NK-92 treated with Interleukin-12 subunit alpha and Interleukin-12 subunit beta, amount 100 ng/mL, for 24 hours (cell line): Measurements from ENCODE around the gene GNG7.
A peak's percentile ranks its signal among the peaks of the same experiment; 100 is the strongest.
"Not testable (repeated sequence)": the region's sequence is repeated elsewhere in the genome, so short reads cannot be mapped to it uniquely, and the experiment has no call there.

Source experiments
- DNase-seq: peaks from one replicate; lab custom pipeline; 2025; lab: John Stamatoyannopoulos, UW

GNG7 gene

DNA sequence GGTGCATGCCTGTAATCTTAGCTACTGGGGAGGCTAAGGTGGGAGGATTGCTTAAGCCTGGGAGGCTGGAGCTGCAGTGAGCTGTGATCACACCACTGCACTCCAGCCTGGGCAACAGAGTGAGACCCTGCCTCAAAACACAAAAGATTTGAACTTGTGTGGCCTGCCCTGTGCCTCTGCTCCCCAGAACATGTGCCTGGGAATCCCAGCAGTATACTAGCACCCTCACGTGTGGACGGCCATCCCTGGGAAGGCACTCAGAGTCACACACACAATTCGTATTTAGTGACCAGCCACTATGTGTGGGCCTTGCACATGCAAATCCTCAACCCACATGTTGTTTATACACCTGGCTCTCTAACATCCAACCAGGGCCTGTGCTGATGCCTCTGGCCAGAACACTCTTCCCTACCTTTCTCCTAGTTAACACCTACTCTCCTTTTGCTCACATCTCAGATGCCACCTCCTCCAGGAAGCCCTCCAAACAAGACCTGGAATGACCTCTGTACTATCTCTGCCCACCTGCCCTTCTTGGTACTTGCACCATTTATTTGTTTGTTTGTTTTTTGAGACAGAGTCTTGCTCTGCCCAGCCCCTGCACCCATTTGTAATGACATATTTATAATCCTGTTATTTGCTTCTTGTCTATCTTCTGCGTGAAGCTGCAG, 218.9 kb downstream of the GNG7 start:
- no peak for DNase-seq

DNA sequence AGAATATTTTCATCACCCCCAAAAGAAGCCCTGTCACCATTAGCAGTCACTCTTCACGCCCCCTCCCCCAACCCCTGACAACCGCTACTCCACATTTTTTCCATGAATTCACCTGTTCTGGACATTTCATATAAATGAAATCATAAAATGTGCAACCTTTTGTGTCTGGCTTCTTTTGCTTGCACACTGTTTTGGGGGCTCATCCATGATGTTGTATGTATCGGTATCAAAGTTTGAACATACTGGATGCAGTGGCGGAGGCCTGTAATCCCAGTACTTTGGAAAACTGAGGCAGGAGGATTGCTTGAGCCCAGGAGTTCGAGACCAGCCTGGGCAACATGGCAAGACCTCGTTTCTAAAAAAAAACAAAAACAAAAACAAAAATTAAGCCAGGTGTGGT, 219.4 kb downstream of the GNG7 start:
- no peak for DNase-seq

DNA sequence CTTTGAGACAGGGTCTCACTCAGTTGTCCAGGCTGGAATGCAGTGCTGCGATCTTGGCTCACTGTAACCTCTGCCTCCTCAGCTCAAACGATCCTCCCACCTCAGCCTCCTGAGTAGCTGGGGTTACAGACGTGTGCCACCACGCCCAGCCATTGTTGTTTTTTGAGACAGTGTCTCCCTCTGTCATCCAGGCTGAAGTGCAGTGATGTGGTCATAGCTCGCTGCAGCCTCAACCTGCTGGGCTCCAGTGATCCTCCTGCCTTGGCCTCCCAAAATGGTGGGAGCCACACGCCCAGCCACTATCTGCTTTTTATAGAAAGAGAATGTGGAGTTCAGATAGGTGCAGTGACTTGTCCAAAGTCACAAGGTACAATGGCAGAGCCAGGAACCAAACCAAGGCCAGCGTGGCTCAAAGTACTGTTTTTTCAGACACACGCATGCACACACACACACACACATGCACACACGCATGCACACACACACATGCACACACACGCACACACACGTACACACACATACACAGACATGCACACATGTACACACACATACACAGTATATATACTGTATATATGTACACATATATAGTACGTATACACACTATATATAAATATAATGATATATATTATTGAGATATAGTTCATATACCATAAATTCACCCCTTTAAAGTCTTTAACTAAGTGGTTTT, 220.0 kb downstream of the GNG7 start:
- no peak for DNase-seq

DNA sequence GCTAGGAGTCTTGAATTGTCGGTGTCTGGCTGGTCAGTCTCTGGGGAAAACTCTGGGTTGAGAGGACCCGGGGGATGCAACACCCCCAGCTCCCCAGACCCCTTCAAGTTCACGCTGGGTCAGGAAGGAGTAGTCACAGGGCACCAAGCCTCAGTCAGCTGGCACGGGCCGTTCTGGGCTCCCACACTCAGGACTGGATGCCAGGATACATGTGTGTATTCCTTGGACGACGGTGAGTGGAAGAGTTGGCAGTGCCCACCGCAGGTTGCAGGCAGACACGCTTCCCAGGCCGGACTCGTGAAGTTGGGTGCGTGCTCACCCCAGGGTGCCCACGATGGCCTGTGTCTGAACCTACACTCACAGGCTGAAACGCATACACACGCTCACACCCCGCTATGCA, 221.0 kb downstream of the GNG7 start:
- DNase-seq = no peak

DNA sequence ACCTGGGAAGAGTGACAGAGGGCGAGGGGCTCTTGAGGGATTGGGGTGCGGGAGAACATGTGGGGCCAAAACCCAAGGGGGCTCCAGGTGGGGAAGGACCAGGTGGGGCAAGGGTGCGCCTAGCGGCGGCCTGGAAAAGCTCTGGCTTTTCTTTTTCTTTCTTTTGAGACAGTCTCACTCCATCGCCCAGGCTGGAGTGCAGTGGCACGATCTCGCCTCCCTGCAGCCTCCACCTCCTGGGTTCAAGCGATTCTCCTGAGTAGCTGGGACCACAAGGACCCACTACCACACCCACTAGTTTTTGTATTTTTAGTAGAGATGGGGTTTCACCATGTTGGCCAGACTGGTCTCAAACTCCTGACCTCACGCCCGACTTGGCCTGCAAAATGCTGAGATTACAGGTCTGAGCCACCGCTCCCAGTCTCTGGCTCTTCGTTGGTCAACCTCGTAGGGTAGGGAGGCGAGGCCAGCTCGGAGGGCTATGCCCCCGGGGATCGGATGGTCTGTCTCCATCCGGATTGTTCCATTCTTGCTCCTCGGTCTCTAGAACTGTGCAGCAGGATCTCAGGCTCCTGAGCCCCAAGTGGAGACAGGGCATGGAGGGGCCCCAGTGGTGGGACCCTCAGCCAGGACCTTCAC, 222.8 kb downstream of the GNG7 start:
- no peak for DNase-seq

DNA sequence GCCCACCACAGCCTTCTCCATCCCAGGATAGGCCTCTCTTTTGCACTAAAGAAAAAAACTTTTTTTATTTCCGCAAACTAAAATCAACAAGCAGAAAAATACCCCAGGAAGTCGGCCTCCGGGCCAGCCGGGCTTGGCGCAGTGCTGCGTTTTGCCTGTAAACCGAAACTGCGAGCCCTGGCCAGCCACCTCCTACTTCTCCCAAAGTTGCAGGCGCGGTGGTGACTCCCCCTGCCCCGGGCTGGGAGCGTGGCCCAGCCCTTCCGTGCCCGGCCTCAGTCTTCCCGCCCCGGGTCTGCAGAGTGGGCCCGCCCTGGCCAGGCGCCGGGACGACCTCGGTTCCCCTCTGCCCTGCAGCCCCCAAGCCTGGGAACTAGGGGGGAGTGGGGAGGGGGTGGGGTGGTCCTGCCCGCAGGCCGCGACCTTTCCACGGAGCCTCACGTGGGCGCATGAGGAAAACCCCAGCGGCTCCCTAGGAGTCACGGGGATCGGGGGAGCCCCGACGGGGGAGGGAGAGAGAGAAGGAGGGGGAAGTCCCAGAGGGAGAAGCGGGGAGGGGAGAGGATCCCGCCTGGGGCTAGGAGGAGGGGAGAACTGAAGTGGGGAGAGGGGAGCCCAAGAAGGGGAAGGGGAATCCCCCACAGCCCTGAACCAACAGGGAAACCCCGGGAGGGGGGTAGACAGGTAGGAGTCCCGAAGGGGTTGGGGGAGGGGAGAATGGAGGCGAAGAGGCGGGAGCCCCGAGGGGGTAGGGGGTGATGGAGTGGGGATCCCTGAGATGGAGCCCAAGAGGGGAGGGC, 223.5 kb downstream of the GNG7 start:
- DNase-seq = peak; percentile 71

DNA sequence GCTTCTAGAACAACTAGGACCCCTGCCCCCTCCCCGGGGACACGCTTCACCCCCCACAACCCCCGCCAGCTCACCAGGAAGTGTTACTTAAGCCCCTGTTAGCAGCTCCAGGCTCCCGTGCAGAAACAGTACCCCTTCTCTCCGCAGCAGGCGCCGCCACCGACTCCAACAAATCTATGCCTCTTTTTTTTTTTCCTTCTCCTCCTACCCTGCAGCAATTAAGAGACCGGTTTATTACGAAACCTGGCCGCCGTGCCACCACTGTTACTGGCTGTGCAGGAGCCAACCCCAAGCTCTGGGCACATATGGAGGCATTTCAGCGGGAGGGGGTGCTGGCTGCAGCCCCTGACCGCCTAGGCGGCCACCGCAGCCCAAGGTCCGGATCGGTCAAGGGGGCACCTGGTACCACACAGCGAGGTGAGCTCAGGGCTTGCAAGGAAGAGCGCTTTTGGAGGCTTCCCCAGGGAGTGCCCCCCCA, 224.2 kb downstream of the GNG7 start:
- peak; percentile 47 for DNase-seq

DNA sequence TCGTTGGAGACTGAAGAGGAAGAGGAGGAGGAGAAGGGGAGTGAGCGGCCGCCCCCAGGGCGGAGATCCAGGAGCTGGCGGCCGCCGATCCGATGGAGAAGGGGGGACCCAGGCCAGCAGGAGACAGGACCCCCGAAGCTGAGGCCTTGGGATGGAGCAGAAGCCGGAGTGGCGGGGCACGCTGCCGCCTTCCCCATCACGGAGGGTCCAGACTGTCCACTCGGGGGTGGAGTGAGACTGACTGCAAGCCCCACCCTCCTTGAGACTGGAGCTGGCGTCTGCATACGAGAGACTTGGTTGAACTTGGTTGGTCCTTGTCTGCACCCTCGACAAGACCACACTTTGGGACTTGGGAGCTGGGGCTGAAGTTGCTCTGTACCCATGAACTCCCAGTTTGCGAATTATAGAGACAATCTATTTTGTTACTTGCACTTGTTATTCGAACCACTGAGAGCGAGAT, 224.7 kb downstream of the GNG7 start:
- peak; percentile 52 for DNase-seq

DNA sequence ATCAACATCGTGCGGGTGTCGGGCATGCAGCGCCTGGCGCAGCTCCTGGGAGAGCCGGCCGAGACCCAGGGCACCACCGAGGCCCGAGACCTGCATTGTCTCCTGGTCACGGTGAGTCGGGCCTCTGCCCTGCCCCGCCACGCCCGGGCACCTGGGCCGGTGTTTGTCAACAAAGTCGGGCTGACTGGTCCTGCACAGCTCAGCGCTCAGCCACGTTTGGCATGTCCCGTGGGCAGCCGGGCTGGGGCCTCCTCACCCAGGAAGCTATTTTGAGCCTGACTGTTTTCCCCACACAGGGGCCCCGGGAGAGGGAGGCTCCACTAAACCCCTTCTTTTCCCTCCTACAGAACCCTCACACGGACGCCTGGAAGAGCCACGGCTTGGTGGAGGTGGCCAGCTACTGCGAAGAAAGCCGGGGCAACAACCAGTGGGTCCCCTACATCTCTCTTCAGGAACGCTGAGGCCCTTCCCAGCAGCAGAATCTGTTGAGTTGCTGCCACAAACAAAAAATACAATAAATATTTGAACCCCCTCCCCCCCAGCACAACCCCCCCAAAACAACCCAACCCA, 225.3 kb downstream of the GNG7 start:
- peak; percentile 58 for DNase-seq

DNA sequence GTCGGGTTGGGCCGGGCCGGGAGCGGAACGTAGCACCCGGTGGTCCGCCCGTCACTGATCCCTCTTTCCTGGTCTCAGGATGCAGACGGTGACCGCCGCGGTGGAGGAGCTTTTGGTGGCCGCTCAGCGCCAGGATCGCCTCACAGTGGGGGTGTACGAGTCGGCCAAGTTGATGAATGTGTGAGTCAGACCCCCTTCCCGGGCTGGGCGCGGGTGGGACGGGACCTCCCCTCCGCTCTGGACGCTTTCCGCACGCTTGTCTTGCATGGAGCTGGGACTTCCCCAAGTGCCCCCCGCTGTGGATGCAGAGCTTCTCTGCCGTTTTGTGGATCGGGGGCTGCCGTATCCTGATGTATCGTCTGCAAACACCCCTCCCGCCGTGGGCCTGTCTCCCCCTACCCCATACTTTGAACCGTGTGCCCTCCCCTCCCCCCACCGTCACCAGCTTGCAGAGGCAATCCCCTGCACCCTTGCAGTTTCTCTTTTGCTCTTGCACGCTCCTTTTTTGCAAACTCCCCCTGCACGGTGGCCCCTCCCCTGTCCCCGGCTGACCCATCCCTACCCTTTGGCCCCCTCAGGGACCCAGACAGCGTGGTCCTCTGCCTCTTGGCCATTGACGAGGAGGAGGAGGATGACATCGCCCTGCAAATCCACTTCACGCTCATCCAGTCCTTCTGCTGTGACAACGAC, 225.9 kb downstream of the GNG7 start:
- DNase-seq = peak; percentile 79

DNA sequence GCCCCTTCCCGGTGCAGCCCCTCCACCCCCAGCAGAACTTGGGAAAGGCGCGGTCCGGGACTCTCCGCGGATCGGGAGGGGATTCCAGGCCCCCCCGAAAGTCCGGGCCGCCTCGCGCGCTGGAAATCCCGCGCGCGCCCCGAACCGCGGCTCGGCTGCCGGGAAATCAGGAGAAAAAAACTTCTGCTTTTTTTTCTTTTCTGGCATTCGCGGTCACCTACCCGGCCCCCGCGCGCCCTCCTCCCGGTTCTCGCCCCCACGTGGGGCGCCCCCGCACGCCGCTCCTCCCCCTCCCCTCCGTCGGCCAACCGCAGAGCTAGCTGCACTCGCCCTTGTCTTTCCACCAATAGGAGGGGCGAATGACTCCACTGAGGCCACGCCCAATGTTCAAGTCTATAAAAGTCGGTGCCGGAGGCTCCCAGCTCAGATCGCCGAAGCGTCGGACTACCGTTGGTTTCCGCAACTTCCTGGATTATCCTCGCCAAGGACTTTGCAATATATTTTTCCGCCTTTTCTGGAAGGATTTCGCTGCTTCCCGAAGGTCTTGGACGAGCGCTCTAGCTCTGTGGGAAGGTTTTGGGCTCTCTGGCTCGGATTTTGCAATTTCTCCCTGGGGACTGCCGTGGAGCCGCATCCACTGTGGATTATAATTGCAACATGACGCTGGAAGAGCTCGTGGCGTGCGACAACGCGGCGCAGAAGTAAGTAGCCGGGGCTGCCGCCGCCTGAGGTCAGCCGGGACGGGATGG, 226.6 kb downstream of the GNG7 start, which contains the start of gene GADD45B:
Gene GADD45B, plus strand, starts transcription at position 426 of the 749 bp plus-strand sequence. Its CDS starts 232 bp downstream, at position 658.
- peak; percentile 95 for DNase-seq

DNA sequence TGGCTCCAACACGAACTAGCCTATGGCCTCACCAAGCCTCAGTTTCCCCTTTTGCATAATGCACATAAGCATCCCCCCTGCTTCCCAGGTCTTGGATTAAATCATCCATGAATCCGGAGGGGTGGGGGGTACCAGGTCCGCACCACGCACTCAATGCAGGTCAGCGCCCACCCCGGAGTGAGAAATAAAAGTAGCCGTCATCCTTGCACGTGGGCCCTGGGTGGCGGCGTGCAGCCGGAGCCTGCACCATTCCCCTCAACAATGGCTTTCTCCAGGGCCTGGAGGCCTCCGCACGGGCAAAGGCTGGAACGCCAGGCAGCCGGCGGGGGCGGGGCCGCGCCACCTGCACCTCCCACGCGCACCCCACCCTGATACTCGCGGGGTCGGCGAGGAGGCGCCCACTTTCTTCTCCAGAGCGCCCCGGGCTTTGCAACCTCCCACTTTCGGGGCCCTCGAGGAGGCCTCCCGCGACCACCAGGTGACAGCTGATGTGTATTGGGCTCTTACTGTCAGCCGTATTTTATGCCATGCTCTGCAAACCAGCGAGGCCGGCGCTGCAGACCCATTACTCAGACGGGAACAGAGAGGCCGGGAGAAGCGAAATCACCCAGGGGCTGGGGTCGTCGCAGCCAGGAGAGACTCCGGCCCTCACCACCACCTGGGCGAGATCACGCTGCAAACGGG, 227.3 kb downstream of the GNG7 start:
- DNase-seq = peak; percentile 65

DNA sequence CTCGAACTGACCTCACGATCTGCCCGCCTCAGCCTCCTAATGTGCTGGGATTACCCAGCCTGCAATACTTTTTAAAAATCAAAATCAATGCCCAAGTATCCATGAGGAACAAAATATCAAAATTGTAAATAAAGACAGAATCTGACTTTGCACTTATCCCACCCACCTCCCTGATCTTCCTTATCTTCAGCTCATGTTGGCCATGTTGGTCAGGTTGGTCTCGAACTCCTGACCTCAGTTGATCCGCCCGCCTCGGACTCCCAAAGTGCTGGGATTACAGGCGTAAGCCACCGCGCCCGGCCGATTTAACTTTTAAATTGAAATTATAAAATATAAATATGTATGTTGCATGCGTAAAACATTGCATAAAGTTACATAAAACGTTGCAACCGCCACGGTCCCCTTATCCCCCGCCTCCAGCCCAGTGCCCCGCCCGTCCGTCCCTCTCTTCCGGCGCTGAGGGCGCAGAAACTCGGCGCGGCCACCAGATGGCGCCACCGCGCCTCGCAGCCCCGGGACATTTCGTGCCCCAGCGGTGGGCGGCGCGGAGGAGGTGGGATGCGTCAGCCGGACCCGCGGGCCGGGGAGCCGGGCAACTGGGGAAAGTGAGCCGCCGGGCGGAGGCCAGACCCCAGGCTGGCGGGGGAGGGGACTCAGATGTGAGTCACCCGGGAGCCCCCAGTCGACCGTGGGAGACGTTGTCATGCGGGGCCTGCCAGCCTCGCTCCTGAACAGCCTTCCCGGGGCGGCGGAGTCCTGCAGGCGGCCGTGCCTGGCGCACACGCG, 228.1 kb downstream of the GNG7 start:
- DNase-seq = peak; percentile 89

DNA sequence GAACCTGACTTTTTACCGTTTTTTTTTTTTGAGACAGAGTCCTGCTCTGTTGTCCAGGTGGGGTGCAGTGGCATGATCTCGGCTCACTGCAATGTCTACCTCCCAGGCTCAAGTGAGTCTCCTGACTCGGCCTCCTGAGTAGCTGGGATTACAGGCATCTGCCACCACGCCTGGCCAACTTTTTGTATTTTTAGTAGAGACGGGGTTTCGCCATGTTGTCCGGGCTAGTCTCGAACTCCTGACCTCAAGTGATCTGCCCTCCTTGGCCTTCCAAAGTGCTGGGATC, 232.6 kb downstream of the GNG7 start:
- not testable (repeated sequence) for DNase-seq

DNA sequence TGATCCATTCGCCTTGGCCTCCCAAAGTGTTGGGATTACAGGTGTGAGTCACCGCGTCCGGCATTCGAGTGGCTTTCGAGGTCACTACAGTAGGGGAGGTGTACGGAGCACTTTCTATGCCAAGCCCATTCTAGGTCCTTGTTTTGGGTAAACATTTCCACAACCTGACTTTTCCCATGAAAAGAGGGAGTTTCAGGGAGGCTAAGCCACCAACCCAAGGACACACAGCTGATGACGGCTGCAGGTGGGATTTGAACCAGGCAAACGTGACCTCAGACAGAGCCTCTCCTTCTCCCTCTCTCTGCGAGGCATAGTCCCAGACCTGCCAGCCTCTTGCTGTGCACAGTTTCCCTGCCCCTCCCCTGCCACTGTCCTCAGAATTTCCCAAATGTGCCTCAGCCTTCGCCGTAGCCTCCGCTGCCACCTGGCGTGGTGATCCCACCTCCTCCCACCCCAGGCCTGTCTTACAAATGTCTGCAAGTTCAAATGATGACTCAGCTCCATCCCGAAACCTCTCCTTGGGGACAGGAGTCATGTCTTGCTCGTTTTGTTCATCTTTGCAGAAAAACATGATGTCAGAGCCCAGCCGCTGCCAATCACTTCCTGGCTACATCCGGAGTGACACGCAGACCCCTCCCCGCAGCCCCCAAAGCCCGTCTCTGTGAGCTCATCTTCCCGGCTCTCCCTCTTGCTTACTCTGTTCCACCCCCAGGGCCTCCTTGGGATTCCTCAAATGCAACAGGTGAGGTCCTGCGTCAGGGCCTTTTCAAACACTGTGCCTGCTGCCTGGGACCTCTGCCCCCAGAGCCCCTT, 233.2 kb downstream of the GNG7 start:
- no peak for DNase-seq

DNA sequence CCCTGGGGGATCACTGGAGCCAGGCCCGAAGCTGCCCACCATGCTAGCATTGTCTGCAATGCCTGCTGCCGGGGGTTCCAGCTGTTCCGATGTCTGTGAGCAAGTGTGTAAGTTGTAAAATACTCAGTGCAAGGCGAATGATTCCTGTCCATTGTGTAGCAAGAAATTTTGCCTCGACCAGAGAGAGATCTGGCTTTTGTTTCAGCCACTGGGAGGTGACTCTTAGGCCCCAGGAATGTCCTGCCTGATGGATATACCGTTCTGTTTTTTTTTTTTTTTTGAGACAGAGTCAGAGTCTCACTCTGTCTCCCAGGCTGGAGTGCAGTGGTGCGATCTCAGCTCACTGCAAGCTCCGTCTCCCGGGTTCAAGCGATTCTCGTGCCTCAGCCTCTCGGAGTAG, 233.9 kb downstream of the GNG7 start:
- no peak for DNase-seq

DNA sequence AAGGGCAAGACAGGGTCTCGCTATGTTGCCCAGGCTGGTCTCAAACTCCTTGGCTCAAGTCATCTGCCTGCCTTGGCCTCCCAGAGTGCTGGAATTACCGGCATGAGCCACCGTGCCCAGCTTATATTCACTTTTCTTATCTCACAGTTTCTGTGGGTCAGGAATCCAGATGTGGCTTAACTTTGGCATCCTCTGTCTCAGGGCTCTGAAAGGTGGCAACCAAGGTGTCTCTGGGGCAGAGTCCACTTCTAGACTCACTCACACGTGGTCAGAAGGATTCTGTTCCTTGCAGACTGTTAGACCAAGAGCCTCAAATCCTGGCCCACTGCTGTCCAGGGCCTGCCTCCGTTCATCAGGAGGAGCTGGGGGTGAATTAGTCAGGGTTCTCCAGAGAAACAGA, 238.1 kb downstream of the GNG7 start:
- DNase-seq = no peak

DNA sequence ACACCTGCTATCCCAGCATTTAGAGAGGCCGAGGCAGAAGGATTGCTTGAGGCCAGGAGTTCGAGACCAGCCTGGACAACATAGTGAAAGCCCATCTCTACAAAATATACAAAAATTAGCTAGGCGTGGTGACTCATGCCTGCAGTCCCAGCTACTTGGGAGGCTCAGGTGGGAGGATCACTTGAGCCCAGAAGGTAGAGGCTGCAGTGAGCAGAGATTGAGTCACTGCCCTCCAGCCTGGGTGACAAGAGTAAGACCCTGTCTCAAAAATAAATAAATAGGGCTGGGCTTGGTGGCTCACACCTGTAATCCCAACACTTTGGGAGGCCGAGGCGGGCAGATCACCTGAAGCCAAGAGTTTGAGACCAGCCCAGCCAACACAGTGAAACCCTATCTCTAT, 238.8 kb downstream of the GNG7 start:
- not testable (repeated sequence) for DNase-seq
